Measurements from ENCODE around the gene CCDC88C.

- no peak for TF ChIP-seq CTCF (IDR thresholded peaks at IDR 0.05)
- no peak for TF ChIP-seq POLR2A (IDR thresholded peaks at IDR 0.05)
Measured at GRCh38 chr14:91371011-91371989, 46.3 kb downstream of the CCDC88C start.
